Measurements from ENCODE around the gene PROK2. TPM values are rescaled to one million over a fixed set of nuclear protein-coding genes. Genes with fewer than 3 reads are reported as not detected.

The PROK2 gene
- total RNA-seq, 1 donor from 2014 or later = not detected

GRCh38 chr3:71805691-71806090, 20.7 kb upstream of the PROK2 start:
- H3K4me3 ChIP-seq (ENCODE audit: low read depth, low read length) = no peak overlapping the region
- DNase-seq (ENCODE audit: low read depth) = no peak
- TF ChIP-seq CTCF (conservative IDR thresholded peaks at IDR 0.05; ENCODE audit: low read depth, low read length) = no peak

GRCh38 chr3:71805199-71805598, 20.3 kb upstream of the PROK2 start:
- TF ChIP-seq CTCF (conservative IDR thresholded peaks at IDR 0.05; ENCODE audit: low read depth, low read length) = no peak
- no peak for DNase-seq (ENCODE audit: low read depth)
- H3K4me3 ChIP-seq (ENCODE audit: low read depth, low read length) = no peak overlapping the region

- no peak for DNase-seq (ENCODE audit: low read depth)
- TF ChIP-seq CTCF (conservative IDR thresholded peaks at IDR 0.05; ENCODE audit: low read depth, low read length) = no peak
- no peak overlapping the region for H3K4me3 ChIP-seq (ENCODE audit: low read depth, low read length)
Measured at GRCh38 chr3:71803248-71803647, 18.3 kb upstream of the PROK2 start.

GRCh38 chr3:71801986-71802385, 17.0 kb upstream of the PROK2 start:
- DNase-seq (ENCODE audit: low read depth) = no peak
- no peak overlapping the region for H3K4me3 ChIP-seq (ENCODE audit: low read depth, low read length)
- no peak for TF ChIP-seq CTCF (conservative IDR thresholded peaks at IDR 0.05; ENCODE audit: low read depth, low read length)

GRCh38 chr3:71800023-71800422, 15.1 kb upstream of the PROK2 start:
- H3K4me3 ChIP-seq (ENCODE audit: low read depth, low read length) = no peak overlapping the region
- no peak for TF ChIP-seq CTCF (conservative IDR thresholded peaks at IDR 0.05; ENCODE audit: low read depth, low read length)
- DNase-seq (ENCODE audit: low read depth) = no peak

- no peak for TF ChIP-seq CTCF (conservative IDR thresholded peaks at IDR 0.05; ENCODE audit: low read depth, low read length)
- no peak overlapping the region for H3K4me3 ChIP-seq (ENCODE audit: low read depth, low read length)
- no peak for DNase-seq (ENCODE audit: low read depth)
Measured at GRCh38 chr3:71797455-71797854, 12.5 kb upstream of the PROK2 start.

GRCh38 chr3:71796290-71796689, 11.3 kb upstream of the PROK2 start:
- TF ChIP-seq CTCF (conservative IDR thresholded peaks at IDR 0.05; ENCODE audit: low read depth, low read length) = no peak
- no peak for DNase-seq (ENCODE audit: low read depth)
- no peak overlapping the region for H3K4me3 ChIP-seq (ENCODE audit: low read depth, low read length)
